GM23248 (cell line): Measurements from ENCODE around the gene C16orf89.
"Not testable (repeated sequence)": the region's sequence is repeated elsewhere in the genome, so short reads cannot be mapped to it uniquely, and the experiment has no call there.

Source experiments
- EZH2 ChIP-seq: fragments of 200-600 bp; sonication (generic); IDR thresholded peaks from 2 replicates; pipeline ENCODE4 v1.6.1; 2018; ENCODE audit warnings: antibody characterized with exemption, mild to moderate bottlenecking; ENCODE audit not compliant: insufficient read depth, poor library complexity, severe bottlenecking
- EZH2phosphoT487 ChIP-seq: fragments of 200-600 bp; sonication (generic); IDR thresholded peaks from 2 replicates; pipeline ENCODE4 v1.6.1; 2018; ENCODE audit warnings: antibody characterized with exemption, moderate library complexity, mild to moderate bottlenecking, low read depth; ENCODE audit not compliant: insufficient read depth

DNA sequence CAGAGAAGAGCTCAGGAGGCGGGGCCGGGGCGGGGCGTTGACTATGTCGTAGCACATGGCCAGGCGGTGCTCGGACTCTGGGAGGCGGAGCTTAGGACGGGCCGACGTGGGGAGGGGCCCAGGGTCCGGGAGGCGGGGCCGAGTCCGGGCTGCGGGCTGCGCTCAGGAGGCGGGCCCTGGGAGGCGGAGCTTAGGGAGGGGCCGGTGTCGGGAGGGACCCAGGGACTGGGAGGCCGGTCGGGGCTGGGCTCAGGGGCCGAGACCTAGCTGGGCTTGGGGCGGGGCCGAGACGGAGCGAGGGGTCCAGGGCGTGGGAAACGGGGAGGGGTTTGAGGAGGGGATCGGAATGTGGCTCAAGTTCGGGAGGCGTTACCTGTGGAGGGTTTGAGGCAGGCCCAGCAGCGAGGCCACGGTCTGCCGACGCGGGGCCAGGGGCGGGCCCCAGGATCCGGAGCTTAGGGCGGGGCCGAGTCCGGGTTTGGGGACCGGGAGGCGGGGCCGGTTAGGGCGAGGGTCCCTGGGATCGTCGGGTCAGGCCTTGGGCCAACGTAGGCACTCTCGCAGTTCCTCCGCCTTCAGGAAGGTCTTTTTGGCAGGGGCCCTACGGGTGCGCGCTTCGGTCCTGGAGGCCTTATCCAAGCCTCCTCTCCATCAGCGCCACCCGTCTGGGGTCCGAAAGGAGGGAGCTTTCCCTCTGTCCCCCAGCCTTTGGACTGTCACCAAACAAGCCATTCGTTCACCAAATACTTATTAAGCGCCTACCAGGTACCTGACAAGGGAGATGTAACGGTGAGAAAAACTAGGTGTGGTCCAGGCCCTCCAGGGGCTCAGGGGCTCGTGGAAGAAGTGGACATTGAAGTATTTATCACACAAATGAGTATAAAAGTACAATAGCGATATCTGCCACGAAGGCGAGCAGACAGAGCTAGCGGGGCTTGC is 32.7 kb upstream of the C16orf89 start:
- not testable (repeated sequence) for TF ChIP-seq EZH2, EZH2phosphoT487
